Measurements from ENCODE around the gene COL1A1. TPM values are rescaled to one million over a fixed set of nuclear protein-coding genes. Genes with fewer than 3 reads are reported as not detected.

The COL1A1 gene
- total RNA-seq, 4 donors from 2014 or later = 12.2 to 57.3 (median 18.5) TPM

- Histone ChIP-seq H3K9me3 (no peaks in the 10 kb centered on the region), H3K4me1 (no peaks in the 10 kb centered on the region), H3K36me3 (no peaks in the 10 kb centered on the region), H3K4me3 (replicated peaks in 1 of 3) (no peak overlapping the region), H3K27me3 (no peaks in the 10 kb centered on the region), H3K27ac (no peak overlapping the region)
- intact Hi-C loops (cut with DNase I) = no loop called here
- WGBS, 2 donors = 67 to 74% methylated on average over 4 of the region's 4 CpGs
- TF ChIP-seq CTCF (IDR thresholded peaks at IDR 0.05) (no peak), POLR2A (IDR thresholded peaks at IDR 0.05) (no peak)
- DNase-seq = no peak
Measured at GRCh38 chr17:50239937-50240336, 38.5 kb upstream of the COL1A1 start.

GRCh38 chr17:50238601-50239280 lies 37.3 kb upstream of the COL1A1 start:
- no peaks in the 10 kb centered on the region for H3K27me3 ChIP-seq
- no peaks in the 10 kb centered on the region for H3K4me1 ChIP-seq
- no peak overlapping the region for H3K27ac ChIP-seq
- intact Hi-C loops (cut with DNase I) = no loop called here
- H3K36me3 ChIP-seq = no peaks in the 10 kb centered on the region
- H3K4me3 ChIP-seq (replicated peaks in 1 of 3) = no peak overlapping the region
- no peaks in the 10 kb centered on the region for H3K9me3 ChIP-seq
- no peak for DNase-seq
- WGBS, 2 donors = 63 to 74% methylated on average over 9 of the region's 9 CpGs
- no peak for TF ChIP-seq CTCF (IDR thresholded peaks at IDR 0.05)
- no peak for TF ChIP-seq POLR2A (IDR thresholded peaks at IDR 0.05)

- Histone ChIP-seq H3K9me3 (no peaks in the 10 kb centered on the region), H3K27me3 (no peaks in the 10 kb centered on the region), H3K27ac (no peak overlapping the region), H3K4me3 (replicated peaks in 1 of 3) (no peak overlapping the region), H3K4me1 (no peaks in the 10 kb centered on the region), H3K36me3 (no peaks in the 10 kb centered on the region)
- 47 to 69% methylated on average over 2 of the region's 2 CpGs for WGBS, 2 donors
- TF ChIP-seq POLR2A (IDR thresholded peaks at IDR 0.05) = no peak
- TF ChIP-seq CTCF (IDR thresholded peaks at IDR 0.05) = no peak
- DNase-seq = no peak
- intact Hi-C loops (cut with DNase I) = no loop called here
Measured at GRCh38 chr17:50237901-50238300, 36.5 kb upstream of the COL1A1 start.

- Histone ChIP-seq H3K27ac (no peak overlapping the region), H3K27me3 (no peaks in the 10 kb centered on the region), H3K4me3 (replicated peaks in 1 of 3) (no peak overlapping the region), H3K36me3 (no peaks in the 10 kb centered on the region), H3K9me3 (no peaks in the 10 kb centered on the region), H3K4me1 (no peaks in the 10 kb centered on the region)
- intact Hi-C loops (cut with DNase I) = no loop called here
- TF ChIP-seq POLR2A (IDR thresholded peaks at IDR 0.05) (no peak), CTCF (IDR thresholded peaks at IDR 0.05) (no peak)
- no peak for DNase-seq
Measured at GRCh38 chr17:50234581-50234980, 33.1 kb upstream of the COL1A1 start.

GRCh38 chr17:50225701-50226240 lies 24.3 kb upstream of the COL1A1 start:
- WGBS, 2 donors = 86 to 87% methylated on average over 2 to 3 of the region's 3 CpGs
- no peak overlapping the region for H3K4me3 ChIP-seq (replicated peaks in 1 of 3)
- no peak for TF ChIP-seq POLR2A (IDR thresholded peaks at IDR 0.05)
- no peak for TF ChIP-seq CTCF (IDR thresholded peaks at IDR 0.05)
- H3K36me3 ChIP-seq = no peaks in the 10 kb centered on the region
- H3K4me1 ChIP-seq = peaks cover 7 to 22% of the 10 kb centered on the region in 2 donors
- H3K9me3 ChIP-seq = no peaks in the 10 kb centered on the region
- intact Hi-C loops (cut with DNase I) = no loop called here
- no peak for DNase-seq
- H3K27ac ChIP-seq = no peak overlapping the region
- no peaks in the 10 kb centered on the region for H3K27me3 ChIP-seq
